HFF-Myc (cell line): Measurements from ENCODE around the gene STRADB.
"Not testable (repeated sequence)": the region's sequence is repeated elsewhere in the genome, so short reads cannot be mapped to it uniquely, and the experiment has no call there.

Source experiments
- DNase-seq: peaks from one replicate; pipeline ENCODE4 v3.0.0-alpha.2; 2011; ENCODE audit warnings: low read depth; ENCODE audit errors: extremely low read depth
- H3K4me3 ChIP-seq: replicated peaks from 2 replicates; pipeline ENCODE4 v1.5.1; 2011; ENCODE audit warnings: low read depth, mild to moderate bottlenecking, control low read depth, low read length
- TF ChIP-seq, protein P1 (sequence below): IDR thresholded peaks from 2 replicates; pipeline ENCODE4 v1.5.1; 2012; ENCODE audit warnings: mild to moderate bottlenecking, low read depth, low read length, control low read depth; ENCODE audit errors: missing control alignments

STRADB gene

DNA sequence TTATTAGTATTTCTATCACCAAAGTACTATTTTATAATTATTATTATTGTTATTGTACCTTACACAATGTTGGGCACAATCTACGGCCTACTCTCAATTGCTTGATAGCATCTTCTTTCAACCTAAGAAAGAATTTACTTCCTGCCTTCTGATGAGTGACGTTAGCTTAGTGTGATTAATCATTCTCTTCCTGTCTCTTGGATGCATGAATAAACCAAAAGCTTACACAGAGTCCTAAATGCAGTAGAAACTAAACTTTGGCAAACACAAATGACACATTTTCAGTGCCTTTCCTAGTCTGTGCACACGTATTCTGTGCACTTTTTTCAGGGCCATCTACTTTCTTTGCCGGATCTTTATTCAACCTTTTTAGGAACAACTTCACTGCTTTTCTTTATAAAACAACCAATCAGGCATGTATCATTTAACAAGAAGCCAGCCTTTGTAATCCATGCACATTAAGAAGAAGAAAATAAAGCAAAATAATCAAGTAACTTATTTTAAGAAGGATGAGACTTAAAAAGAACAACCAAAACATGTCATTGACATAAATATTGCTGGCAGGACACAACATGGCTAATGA, 19.4 kb upstream of the STRADB start:
- no peak overlapping the region for H3K4me3 ChIP-seq

DNA sequence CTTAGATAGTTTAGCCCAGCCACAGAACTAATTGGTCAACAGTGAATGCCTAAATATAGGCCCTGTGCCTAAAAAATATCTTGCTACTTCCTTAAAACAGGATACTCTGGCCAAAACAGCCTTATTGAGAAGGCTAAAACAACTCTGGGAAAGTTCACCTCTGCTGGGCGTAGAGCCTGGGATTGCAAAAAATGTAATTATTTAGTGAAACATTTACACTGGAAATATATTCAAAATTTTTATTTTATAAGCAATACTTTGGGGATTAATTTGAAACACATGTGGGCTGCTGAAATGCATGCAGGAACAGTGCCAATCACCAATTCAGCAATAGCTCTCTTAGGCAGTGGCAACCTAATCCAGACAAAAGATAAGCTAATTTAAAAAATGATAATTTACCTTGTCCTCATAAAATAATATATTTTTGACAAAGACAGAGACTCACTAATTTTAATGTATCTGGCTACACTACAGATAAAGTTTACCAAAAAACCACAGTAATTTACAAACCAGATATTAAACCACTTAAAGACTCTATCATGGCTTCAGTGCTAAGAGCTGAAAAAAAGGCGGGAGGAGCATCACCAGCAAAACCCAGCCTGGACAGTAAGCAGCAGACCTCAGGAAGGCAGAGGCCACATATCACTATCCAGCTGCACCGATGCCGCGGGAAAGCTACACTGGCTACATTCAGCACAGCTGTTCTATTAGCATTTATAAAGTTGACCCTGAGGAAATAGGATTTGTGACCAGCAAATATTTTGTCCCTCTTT, 18.7 kb upstream of the STRADB start:
- H3K4me3 ChIP-seq = no peak overlapping the region
- no peak for DNase-seq
- TF ChIP-seq, protein P1, sequence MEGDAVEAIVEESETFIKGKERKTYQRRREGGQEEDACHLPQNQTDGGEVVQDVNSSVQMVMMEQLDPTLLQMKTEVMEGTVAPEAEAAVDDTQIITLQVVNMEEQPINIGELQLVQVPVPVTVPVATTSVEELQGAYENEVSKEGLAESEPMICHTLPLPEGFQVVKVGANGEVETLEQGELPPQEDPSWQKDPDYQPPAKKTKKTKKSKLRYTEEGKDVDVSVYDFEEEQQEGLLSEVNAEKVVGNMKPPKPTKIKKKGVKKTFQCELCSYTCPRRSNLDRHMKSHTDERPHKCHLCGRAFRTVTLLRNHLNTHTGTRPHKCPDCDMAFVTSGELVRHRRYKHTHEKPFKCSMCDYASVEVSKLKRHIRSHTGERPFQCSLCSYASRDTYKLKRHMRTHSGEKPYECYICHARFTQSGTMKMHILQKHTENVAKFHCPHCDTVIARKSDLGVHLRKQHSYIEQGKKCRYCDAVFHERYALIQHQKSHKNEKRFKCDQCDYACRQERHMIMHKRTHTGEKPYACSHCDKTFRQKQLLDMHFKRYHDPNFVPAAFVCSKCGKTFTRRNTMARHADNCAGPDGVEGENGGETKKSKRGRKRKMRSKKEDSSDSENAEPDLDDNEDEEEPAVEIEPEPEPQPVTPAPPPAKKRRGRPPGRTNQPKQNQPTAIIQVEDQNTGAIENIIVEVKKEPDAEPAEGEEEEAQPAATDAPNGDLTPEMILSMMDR = no peak

More for the DNA sequence above, 19.4 kb upstream of the STRADB start:
- no peak for DNase-seq
- TF ChIP-seq, protein P1 = no peak

DNA sequence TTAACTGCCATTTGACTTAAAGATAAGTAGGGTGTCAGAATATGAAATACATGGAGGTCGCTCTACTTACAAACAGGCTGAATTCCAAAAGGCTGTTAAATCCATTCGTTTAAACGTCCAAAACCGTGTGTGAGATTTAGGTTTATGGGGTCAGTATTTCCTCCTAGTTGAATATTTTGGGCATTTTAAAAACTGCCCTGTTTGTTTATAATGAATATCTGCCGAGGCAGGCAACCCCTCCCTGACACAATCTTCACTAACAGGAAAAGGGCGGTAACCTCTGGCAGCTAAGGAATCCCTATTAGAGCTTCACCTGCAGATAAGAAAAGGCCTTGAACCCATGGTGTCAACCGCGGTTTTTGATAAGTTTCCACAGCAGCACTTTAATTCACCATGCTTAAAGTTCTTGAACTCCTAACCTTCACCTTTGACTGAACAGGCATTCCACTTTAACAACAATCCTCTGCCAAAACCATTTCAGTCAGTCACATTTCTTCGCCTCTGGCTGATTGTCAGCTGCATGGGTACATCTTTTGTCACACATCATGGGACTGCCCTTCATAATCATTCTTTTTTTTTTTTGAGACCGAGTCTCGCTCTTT, 18.0 kb upstream of the STRADB start:
- H3K4me3 ChIP-seq = no peak overlapping the region

DNA sequence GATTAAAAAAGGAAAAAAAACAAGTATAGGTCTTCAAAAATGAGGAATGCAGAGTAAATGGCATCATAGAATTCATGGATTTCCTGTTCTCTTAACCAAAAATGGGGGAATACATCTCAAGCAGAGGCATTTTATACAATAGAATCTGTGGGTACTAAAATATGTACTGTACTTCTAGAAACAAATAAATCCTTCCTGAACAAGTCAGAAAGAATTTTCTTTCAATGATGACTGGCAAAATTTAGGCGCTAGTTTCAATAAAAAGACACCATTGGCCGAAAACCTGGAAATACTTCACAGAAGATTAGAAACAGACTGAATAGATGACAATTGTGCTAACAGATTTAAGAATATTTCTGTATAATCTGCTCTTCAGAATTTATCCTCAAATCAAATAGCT, 15.4 kb upstream of the STRADB start:
- TF ChIP-seq, protein P1 = no peak
- no peak overlapping the region for H3K4me3 ChIP-seq
- no peak for DNase-seq

More for the DNA sequence above, 18.0 kb upstream of the STRADB start:
- TF ChIP-seq, protein P1 = no peak
- DNase-seq = no peak

DNA sequence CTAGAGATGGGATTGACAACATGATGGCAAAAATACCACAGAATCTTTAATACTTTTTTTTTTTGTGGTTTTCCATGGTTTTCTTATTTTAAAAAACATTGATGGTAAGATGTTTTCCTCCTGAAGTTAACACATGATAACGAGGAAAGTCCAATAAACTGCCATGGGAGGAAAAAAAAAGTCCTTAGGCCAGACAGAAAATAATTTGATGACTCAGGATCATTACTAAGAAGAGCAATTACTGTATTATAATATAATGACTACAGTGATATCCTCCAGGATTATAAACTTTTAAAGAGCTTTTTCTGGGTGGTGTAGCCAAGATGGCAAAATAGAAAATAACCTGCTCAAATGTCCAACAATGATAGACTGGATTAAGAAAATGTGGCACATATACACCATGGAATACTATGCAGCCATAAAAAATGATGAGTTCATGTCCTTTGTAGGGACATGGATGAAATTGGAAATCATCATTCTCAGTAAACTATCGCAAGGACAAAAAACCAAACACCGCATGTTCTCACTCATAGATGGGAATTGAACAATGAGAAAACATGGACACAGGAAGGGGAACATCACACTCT, 12.1 kb upstream of the STRADB start:
- not testable (repeated sequence) for DNase-seq, H3K4me3 ChIP-seq

DNA sequence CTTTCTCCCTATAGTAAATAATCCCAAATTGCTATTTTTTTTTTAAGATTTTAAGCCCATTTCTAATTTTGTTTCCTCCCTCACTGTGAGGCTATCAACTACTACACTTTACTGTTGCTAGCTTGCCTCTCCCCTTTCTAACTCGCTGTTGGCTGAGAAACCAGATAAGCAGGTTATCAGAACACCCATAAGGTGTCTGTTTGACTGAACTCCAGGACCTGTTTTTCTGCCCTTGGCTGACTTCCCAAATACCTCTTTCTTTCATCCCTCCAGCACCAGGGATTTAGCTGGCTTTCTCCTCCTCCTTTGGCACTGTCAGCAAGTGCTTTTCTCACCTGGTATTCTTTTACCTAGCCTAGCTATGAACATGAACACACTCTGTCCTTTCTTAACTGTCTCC, 11.4 kb upstream of the STRADB start:
- no peak overlapping the region for H3K4me3 ChIP-seq
- no peak for DNase-seq
- TF ChIP-seq, protein P1 = no peak

DNA sequence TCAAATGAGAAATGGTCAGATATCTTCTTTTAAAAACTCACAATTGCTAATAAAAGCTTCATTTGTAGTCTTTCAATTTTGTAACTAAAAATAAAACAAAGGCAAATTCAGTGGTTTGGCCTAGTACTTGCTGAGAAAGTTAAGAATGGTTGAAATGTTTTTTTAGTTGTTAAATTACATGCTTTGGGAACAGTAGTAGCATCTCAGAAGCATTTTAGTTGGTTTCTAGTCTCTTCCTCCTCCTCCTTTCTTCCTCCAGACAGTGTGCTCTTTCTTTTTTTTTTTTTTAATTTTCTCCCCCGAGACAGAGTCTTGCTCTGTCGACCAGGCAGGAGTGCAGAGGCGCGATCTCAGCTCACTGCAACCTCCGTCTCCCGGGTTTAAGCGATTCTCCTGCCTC, 10.1 kb upstream of the STRADB start:
- TF ChIP-seq, protein P1 = no peak

More for the DNA sequence above, 10.1 kb upstream of the STRADB start:
- H3K4me3 ChIP-seq = no peak overlapping the region
- no peak for DNase-seq
